Endodermal cell (in vitro differentiated cells): ENCODE results near the gene RNF220. TPM values are rescaled to one million over a fixed set of nuclear protein-coding genes. Genes with fewer than 3 reads are reported as not detected.

Experiments used
- DNase-seq: peaks from one replicate; pipeline ENCODE4 v3.0.0-alpha.2; 2017
- H3K27ac ChIP-seq: 2 replicates; pipeline ENCODE4 v1.5.1; 2013; ENCODE audit warnings: mild to moderate bottlenecking, low read depth, low read length, moderate library complexity
- H3K27me3 ChIP-seq: 2 replicates; pipeline ENCODE4 v1.6.1; 2013; ENCODE audit warnings: mild to moderate bottlenecking, low read length, moderate library complexity; ENCODE audit not compliant: insufficient read depth, control insufficient read depth, poor library complexity, severe bottlenecking
- H3K36me3 ChIP-seq: 2 replicates; pipeline ENCODE4 v1.7.0; 2013; ENCODE audit warnings: mild to moderate bottlenecking, low read length, moderate library complexity; ENCODE audit not compliant: control insufficient read depth, insufficient read depth
- H3K4me1 ChIP-seq: one replicate; pipeline ENCODE4 v1.7.0; 2013; ENCODE audit warnings: low read length; ENCODE audit not compliant: control insufficient read depth, insufficient read depth
- H3K4me3 ChIP-seq: 2 replicates; pipeline ENCODE4 v1.5.1; 2013; ENCODE audit warnings: mild to moderate bottlenecking, low read length, moderate library complexity
- H3K9ac ChIP-seq: 2 replicates; pipeline ENCODE4 v1.6.1; 2013; ENCODE audit warnings: mild to moderate bottlenecking, low read length, moderate library complexity; ENCODE audit not compliant: poor library complexity, severe bottlenecking; ENCODE audit errors: extremely low read depth
- H3K9me3 ChIP-seq: 2 replicates; pipeline ENCODE4 v1.6.1; 2013; ENCODE audit warnings: mild to moderate bottlenecking, low read length, moderate library complexity; ENCODE audit not compliant: control insufficient read depth
- H3K27ac Mint-ChIP-seq: 2 replicates; pipeline ENCODE4 v1.8.0; 2020; ENCODE audit warnings: mixed read lengths
- H3K27me3 Mint-ChIP-seq: 2 replicates; pipeline ENCODE4 v1.8.0; 2021; ENCODE audit warnings: mild to moderate bottlenecking, mixed read lengths; ENCODE audit not compliant: insufficient read depth
- H3K36me3 Mint-ChIP-seq: 2 replicates; pipeline ENCODE4 v1.8.0; 2020; ENCODE audit warnings: low read depth, mixed read lengths
- H3K4me1 Mint-ChIP-seq: 2 replicates; pipeline ENCODE4 v1.8.0; 2020; ENCODE audit warnings: mixed read lengths
- H3K4me3 Mint-ChIP-seq: 2 replicates; pipeline ENCODE4 v1.8.0; 2020; ENCODE audit warnings: mild to moderate bottlenecking, moderate library complexity, mixed read lengths
- H3K9me3 Mint-ChIP-seq: 2 replicates; pipeline ENCODE4 v1.8.0; 2020; ENCODE audit warnings: mild to moderate bottlenecking, mixed read lengths
- CTCF ChIP-seq: fragments of 200-600 bp; sonication (generic); conservative IDR thresholded peaks from 2 replicates; pipeline ENCODE4 v1.5.0; 2021; ENCODE audit warnings: antibody characterized with exemption, mild to moderate bottlenecking
- WGBS, 2 experiments: methylation state at CpG; one replicate each; pipeline versions ENCODE4 v1.1.5 to v1.1.7; 2013; ENCODE audit warnings: missing lambda C conversion rate in 2 of 2, mixed read lengths in 1 of 2; ENCODE audit not compliant: insufficient coverage in 1 of 2, insufficient read length in 1 of 2; 5-methylcytosine and 5-hydroxymethylcytosine counted together
- total RNA-seq, 2 donors: library from RNA; stranded (reverse); fragmentation: NEBNext Ultra II Directional in 1 of 2; extraction: Animal tissue kit (Norgen Biotek cat#: 25700) in 1 of 2; gene quantifications; 2 replicates in 1 of 2; 3 replicates in 1 of 2; pipeline ENCODE4 v1.2.1, GENCODE V29; 2021

RNF220 gene
- total RNA-seq, 2 donors from 2014 or later = 94.6 to 95.5 TPM

DNA sequence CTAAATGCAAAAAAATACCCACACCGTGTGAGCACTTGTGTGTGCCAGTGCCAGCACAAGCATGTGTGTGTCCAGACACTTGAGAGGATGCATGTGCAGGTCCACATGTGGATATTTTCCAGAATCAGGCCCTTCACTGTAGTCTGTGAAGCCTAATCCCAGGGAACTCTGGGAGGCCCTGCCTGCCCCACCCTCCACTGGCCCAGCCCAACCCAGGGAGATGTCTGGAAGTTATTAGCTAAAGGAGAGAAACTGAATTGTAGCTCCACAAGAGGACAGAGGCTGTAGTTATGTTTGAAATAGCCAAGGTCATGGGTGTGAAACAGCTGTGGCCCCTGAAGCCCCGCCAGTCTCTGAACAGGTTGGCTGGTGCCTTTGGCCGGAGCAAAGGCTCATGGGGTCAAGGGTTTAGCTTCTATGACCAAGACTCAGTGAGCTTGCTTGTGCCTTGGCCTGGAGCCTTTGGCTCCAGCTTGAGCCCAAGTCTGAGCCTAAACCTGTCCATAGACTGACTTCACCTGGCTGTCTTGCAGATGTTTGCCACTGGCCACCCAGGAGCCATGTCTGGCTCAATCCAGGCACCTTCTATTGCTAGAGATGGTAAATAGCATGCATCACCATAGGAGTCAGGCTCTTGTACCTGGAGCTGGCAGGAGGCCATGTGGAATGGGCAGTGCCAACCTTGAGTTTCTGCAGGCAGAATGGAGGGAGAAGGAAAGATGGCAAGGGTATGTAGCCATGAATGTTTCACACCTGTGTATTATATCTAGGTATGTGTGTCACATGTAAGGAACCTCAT, 199.3 kb downstream of the RNF220 start:
- Histone ChIP-seq H3K27me3 (peaks cover 31% of the 10 kb centered on the region), H3K36me3 (no peaks in the 10 kb centered on the region), H3K4me3 (no peak overlapping the region), H3K9ac (no peak overlapping the region), H3K27ac (no peak overlapping the region), H3K9me3 (no peaks in the 10 kb centered on the region), H3K4me1 (no peaks in the 10 kb centered on the region)
- H3K9me3 Mint-ChIP-seq = no peaks in the 10 kb centered on the region
- H3K27me3 Mint-ChIP-seq = peaks cover 11% of the 10 kb centered on the region
- DNase-seq = no peak
- no peak for TF ChIP-seq CTCF
- no peak overlapping the region for H3K27ac Mint-ChIP-seq
- H3K36me3 Mint-ChIP-seq = no peaks in the 10 kb centered on the region
- 94% methylated on average over 3 of the region's 3 CpGs for WGBS, 2 experiments
- no peaks in the 10 kb centered on the region for H3K4me1 Mint-ChIP-seq
- H3K4me3 Mint-ChIP-seq = no peak overlapping the region

DNA sequence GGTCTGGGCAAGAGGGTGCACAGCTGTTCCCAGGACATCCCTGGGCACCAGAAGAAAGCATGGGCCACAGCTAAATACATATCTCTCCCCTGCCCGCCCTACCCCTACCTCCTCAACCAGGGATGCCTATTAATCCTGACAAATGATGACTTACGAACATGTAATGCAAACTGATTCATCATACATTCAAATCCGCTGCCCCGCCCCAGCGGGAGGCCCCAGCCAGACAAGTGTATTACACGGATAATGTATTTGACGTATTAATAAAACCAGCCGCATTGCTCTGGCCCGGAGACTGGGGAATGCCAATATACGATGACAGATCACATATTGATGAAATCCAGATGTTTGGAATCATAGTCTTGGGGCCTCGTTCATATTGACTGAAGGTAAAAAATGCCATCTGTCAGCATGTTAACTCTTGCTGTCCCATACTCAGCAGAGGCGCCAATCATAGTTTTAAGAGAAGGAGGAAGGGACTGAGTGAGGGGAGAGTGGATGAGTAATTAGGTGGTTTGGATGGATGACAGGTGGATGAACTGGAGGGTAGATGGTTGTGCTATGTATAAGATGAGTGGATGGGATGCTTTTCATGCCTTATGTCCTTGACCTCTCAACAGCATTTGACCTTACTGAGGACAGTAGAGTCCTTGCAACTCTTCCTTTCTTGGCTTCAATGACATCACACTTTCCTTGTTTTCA, 201.0 kb downstream of the RNF220 start:
- Histone ChIP-seq H3K4me3 (no peak overlapping the region), H3K27ac (no peak overlapping the region), H3K4me1 (no peaks in the 10 kb centered on the region), H3K27me3 (peaks cover 17% of the 10 kb centered on the region), H3K9me3 (no peaks in the 10 kb centered on the region), H3K36me3 (no peaks in the 10 kb centered on the region), H3K9ac (no peak overlapping the region)
- no peak for TF ChIP-seq CTCF
- no peak for DNase-seq
- Mint-ChIP-seq H3K4me1 (peaks cover 9% of the 10 kb centered on the region), H3K27me3 (peaks cover 11% of the 10 kb centered on the region), H3K36me3 (no peaks in the 10 kb centered on the region), H3K27ac (no peak overlapping the region), H3K4me3 (no peak overlapping the region), H3K9me3 (no peaks in the 10 kb centered on the region)
- WGBS, 2 experiments = 93 to 98% methylated on average over 11 to 12 of the region's 12 CpGs

GRCh38 chr1:44606701-44607281, 201.7 kb downstream of the RNF220 start:
- Mint-ChIP-seq H3K27me3 (peaks cover 11% of the 10 kb centered on the region), H3K4me3 (no peak overlapping the region), H3K27ac (no peak overlapping the region), H3K36me3 (no peaks in the 10 kb centered on the region), H3K9me3 (no peaks in the 10 kb centered on the region), H3K4me1 (peaks cover 9% of the 10 kb centered on the region)
- H3K9me3 ChIP-seq = no peaks in the 10 kb centered on the region
- H3K27ac ChIP-seq = no peak overlapping the region
- no peaks in the 10 kb centered on the region for H3K4me1 ChIP-seq
- H3K9ac ChIP-seq = no peak overlapping the region
- TF ChIP-seq CTCF = no peak
- H3K4me3 ChIP-seq = no peak overlapping the region
- no peak for DNase-seq
- no peaks in the 10 kb centered on the region for H3K36me3 ChIP-seq
- 93% methylated on average over 8 of the region's 8 CpGs for WGBS, 2 experiments
- H3K27me3 ChIP-seq = peaks cover 10% of the 10 kb centered on the region
